Endothelial cell of umbilical vein (primary cell): ENCODE results near the gene TGFBI.

Source experiments
- CTCF ChIP-seq, 2 donors: IDR thresholded peaks; 1 replicate in 1 of 2; 2 replicates in 1 of 2; pipeline ENCODE4 v1.5.1; 2011; ENCODE audit warnings: low read length in 2 of 2, mild to moderate bottlenecking in 2 of 2, moderate library complexity in 2 of 2, control low read depth in 1 of 2, inconsistent platforms in 1 of 2, low read depth in 1 of 2; ENCODE audit not compliant: insufficient read depth in 1 of 2; ENCODE audit errors: extremely low read depth in 1 of 2
- EZH2 ChIP-seq: IDR thresholded peaks from 2 replicates; pipeline ENCODE4 v1.6.1; 2012; ENCODE audit warnings: borderline replicate concordance, low read depth, mild to moderate bottlenecking, moderate library complexity, low read length, inconsistent platforms; ENCODE audit not compliant: severe bottlenecking
- FOS ChIP-seq: IDR thresholded peaks from 2 replicates; pipeline ENCODE4 v1.6.1; 2011; ENCODE audit warnings: mild to moderate bottlenecking, low read length, moderate library complexity, borderline replicate concordance; ENCODE audit not compliant: insufficient read depth
- GATA2 ChIP-seq: IDR thresholded peaks from 2 replicates; pipeline ENCODE4 v1.7.0; 2011; ENCODE audit warnings: low read depth, mild to moderate bottlenecking, moderate library complexity, mixed read lengths, low read length; ENCODE audit not compliant: insufficient read length, insufficient read depth
- JUN ChIP-seq: IDR thresholded peaks from 2 replicates; pipeline ENCODE4 v1.6.1; 2011; ENCODE audit warnings: borderline replicate concordance, low read depth; ENCODE audit not compliant: insufficient read length, insufficient read depth
- POLR2A ChIP-seq: IDR thresholded peaks from 2 replicates; pipeline ENCODE4 v1.6.1; 2012; ENCODE audit warnings: low read depth, mild to moderate bottlenecking, control low read depth, low read length
- POLR2AphosphoS5 ChIP-seq: IDR thresholded peaks from 2 replicates; pipeline ENCODE4 v1.6.1; 2012; ENCODE audit warnings: low read depth, mild to moderate bottlenecking, control low read depth, low read length, moderate library complexity; ENCODE audit not compliant: insufficient read depth

GRCh38 chr5:136064510-136064909 lies 35.7 kb downstream of the TGFBI start:
- TF ChIP-seq POLR2A (no peak), CTCF (IDR thresholded peaks at IDR 0.05; ENCODE audit: extremely low read depth in 1 of 2, insufficient read depth in 1 of 2, low read depth in 1 of 2, low read length in 2 of 2) (no peak), EZH2 (no peak), POLR2AphosphoS5 (no peak), FOS (no peak), GATA2 (no peak), JUN (no peak)
